Endodermal cell (in vitro differentiated cells): Measurements from ENCODE around the gene NPPA. TPM values are rescaled to one million over a fixed set of nuclear protein-coding genes. Genes with fewer than 3 reads are reported as not detected.

Experiments used
- DNase-seq: peaks from one replicate; pipeline ENCODE4 v3.0.0-alpha.2; 2017
- H3K27ac ChIP-seq: 2 replicates; pipeline ENCODE4 v1.5.1; 2013; ENCODE audit warnings: mild to moderate bottlenecking, low read depth, low read length, moderate library complexity
- H3K27me3 ChIP-seq: 2 replicates; pipeline ENCODE4 v1.6.1; 2013; ENCODE audit warnings: mild to moderate bottlenecking, low read length, moderate library complexity; ENCODE audit not compliant: insufficient read depth, control insufficient read depth, poor library complexity, severe bottlenecking
- H3K36me3 ChIP-seq: 2 replicates; pipeline ENCODE4 v1.7.0; 2013; ENCODE audit warnings: mild to moderate bottlenecking, low read length, moderate library complexity; ENCODE audit not compliant: control insufficient read depth, insufficient read depth
- H3K4me1 ChIP-seq: one replicate; pipeline ENCODE4 v1.7.0; 2013; ENCODE audit warnings: low read length; ENCODE audit not compliant: control insufficient read depth, insufficient read depth
- H3K4me3 ChIP-seq: 2 replicates; pipeline ENCODE4 v1.5.1; 2013; ENCODE audit warnings: mild to moderate bottlenecking, low read length, moderate library complexity
- H3K9ac ChIP-seq: 2 replicates; pipeline ENCODE4 v1.6.1; 2013; ENCODE audit warnings: mild to moderate bottlenecking, low read length, moderate library complexity; ENCODE audit not compliant: poor library complexity, severe bottlenecking; ENCODE audit errors: extremely low read depth
- H3K9me3 ChIP-seq: 2 replicates; pipeline ENCODE4 v1.6.1; 2013; ENCODE audit warnings: mild to moderate bottlenecking, low read length, moderate library complexity; ENCODE audit not compliant: control insufficient read depth
- H3K27ac Mint-ChIP-seq: 2 replicates; pipeline ENCODE4 v1.8.0; 2020; ENCODE audit warnings: mixed read lengths
- H3K27me3 Mint-ChIP-seq: 2 replicates; pipeline ENCODE4 v1.8.0; 2021; ENCODE audit warnings: mild to moderate bottlenecking, mixed read lengths; ENCODE audit not compliant: insufficient read depth
- H3K36me3 Mint-ChIP-seq: 2 replicates; pipeline ENCODE4 v1.8.0; 2020; ENCODE audit warnings: low read depth, mixed read lengths
- H3K4me1 Mint-ChIP-seq: 2 replicates; pipeline ENCODE4 v1.8.0; 2020; ENCODE audit warnings: mixed read lengths
- H3K4me3 Mint-ChIP-seq: 2 replicates; pipeline ENCODE4 v1.8.0; 2020; ENCODE audit warnings: mild to moderate bottlenecking, moderate library complexity, mixed read lengths
- H3K9me3 Mint-ChIP-seq: 2 replicates; pipeline ENCODE4 v1.8.0; 2020; ENCODE audit warnings: mild to moderate bottlenecking, mixed read lengths
- CTCF ChIP-seq: fragments of 200-600 bp; sonication (generic); conservative IDR thresholded peaks from 2 replicates; pipeline ENCODE4 v1.5.0; 2021; ENCODE audit warnings: antibody characterized with exemption, mild to moderate bottlenecking
- WGBS, 2 experiments: methylation state at CpG; one replicate each; pipeline versions ENCODE4 v1.1.5 to v1.1.7; 2013; ENCODE audit warnings: missing lambda C conversion rate in 2 of 2, mixed read lengths in 1 of 2; ENCODE audit not compliant: insufficient coverage in 1 of 2, insufficient read length in 1 of 2; 5-methylcytosine and 5-hydroxymethylcytosine counted together
- total RNA-seq, 2 donors: library from RNA; stranded (reverse); fragmentation: NEBNext Ultra II Directional in 1 of 2; extraction: Animal tissue kit (Norgen Biotek cat#: 25700) in 1 of 2; gene quantifications; 2 replicates in 1 of 2; 3 replicates in 1 of 2; pipeline ENCODE4 v1.2.1, GENCODE V29; 2021

The NPPA gene
- total RNA-seq, 2 donors from 2014 or later, result not detected

DNA sequence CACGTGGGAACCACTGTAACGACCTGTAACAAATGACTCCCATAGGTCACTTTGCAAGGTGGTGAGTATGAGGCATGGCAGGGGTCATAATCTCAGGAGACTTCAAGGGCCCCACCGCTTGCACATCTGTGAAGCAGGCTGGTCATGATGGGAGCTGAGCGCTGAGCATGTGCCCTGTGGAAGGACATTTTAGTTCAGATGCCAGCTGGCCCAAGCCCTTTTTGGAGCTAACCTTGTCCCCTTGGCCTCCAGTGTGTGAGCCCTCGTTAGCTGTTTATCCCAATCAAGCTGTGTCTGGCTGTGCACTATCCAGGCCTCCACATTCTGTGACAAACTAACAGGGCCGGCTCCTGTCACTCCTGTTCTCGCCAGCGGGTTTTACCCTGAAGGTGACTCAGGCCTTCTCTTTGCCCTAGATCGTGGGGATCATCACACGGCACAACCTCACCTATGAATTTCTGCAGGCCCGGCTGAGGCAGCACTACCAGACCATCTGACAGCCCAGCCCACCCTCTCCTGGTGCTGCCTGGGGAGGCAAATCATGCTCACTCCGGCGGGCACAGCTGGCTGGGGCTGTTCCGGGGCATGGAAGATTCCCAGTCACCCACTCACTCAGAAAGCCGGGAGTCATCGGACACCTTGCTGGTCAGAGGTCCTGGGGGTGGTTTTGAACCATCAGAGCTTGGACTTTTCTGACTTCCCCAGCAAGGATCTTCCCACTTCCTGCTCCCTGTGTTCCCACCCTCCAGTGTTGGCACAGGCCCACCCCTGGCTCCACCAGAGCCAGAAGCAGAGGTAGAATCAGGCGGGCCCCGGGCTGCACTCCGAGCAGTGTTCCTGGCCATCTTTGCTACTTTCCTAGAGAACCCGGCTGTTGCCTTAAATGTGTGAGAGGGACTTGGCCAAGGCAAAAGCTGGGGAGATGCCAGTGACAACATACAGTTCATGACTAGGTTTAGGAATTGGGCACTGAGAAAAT lies 7.6 kb downstream of the NPPA start:
- no peak for TF ChIP-seq CTCF
- no peaks in the 10 kb centered on the region for H3K27me3 Mint-ChIP-seq
- Histone ChIP-seq H3K36me3 (peaks cover 73% of the 10 kb centered on the region), H3K9me3 (no peaks in the 10 kb centered on the region), H3K27ac (no peak overlapping the region), H3K9ac (no peak overlapping the region), H3K4me3 (no peak overlapping the region), H3K27me3 (no peaks in the 10 kb centered on the region), H3K4me1 (no peaks in the 10 kb centered on the region)
- no peaks in the 10 kb centered on the region for H3K9me3 Mint-ChIP-seq
- no peaks in the 10 kb centered on the region for H3K4me1 Mint-ChIP-seq
- no peak for DNase-seq
- H3K27ac Mint-ChIP-seq, result no peak overlapping the region
- no peak overlapping the region for H3K4me3 Mint-ChIP-seq
- H3K36me3 Mint-ChIP-seq, result peaks cover 57% of the 10 kb centered on the region
- 95 to 96% methylated on average over 16 to 20 of the region's 20 CpGs for WGBS, 2 experiments

- Mint-ChIP-seq H3K36me3 (peaks cover 63% of the 10 kb centered on the region), H3K4me3 (no peak overlapping the region), H3K9me3 (no peaks in the 10 kb centered on the region), H3K4me1 (no peaks in the 10 kb centered on the region), H3K27me3 (no peaks in the 10 kb centered on the region), H3K27ac (no peak overlapping the region)
- H3K27me3 ChIP-seq, result no peaks in the 10 kb centered on the region
- TF ChIP-seq CTCF, result peak; percentile 99
- no peak overlapping the region for H3K27ac ChIP-seq
- no peaks in the 10 kb centered on the region for H3K4me1 ChIP-seq
- H3K4me3 ChIP-seq, result no peak overlapping the region
- H3K9me3 ChIP-seq, result no peaks in the 10 kb centered on the region
- H3K36me3 ChIP-seq, result peaks cover 74% of the 10 kb centered on the region
- 68 to 74% methylated on average over 25 to 40 of the region's 40 CpGs for WGBS, 2 experiments
- H3K9ac ChIP-seq, result no peak overlapping the region
- peak; percentile 94 for DNase-seq
Measured at GRCh38 chr1:11838349-11839272, 9.0 kb downstream of the NPPA start.

- Mint-ChIP-seq H3K9me3 (no peaks in the 10 kb centered on the region), H3K36me3 (peaks cover 69% of the 10 kb centered on the region), H3K27ac (no peak overlapping the region), H3K4me1 (no peaks in the 10 kb centered on the region), H3K27me3 (no peaks in the 10 kb centered on the region), H3K4me3 (no peak overlapping the region)
- no peak for DNase-seq
- Histone ChIP-seq H3K9ac (no peak overlapping the region), H3K4me1 (no peaks in the 10 kb centered on the region), H3K4me3 (no peak overlapping the region), H3K27ac (no peak overlapping the region), H3K9me3 (no peaks in the 10 kb centered on the region), H3K36me3 (peaks cover 79% of the 10 kb centered on the region), H3K27me3 (no peaks in the 10 kb centered on the region)
- TF ChIP-seq CTCF, result no peak
- WGBS, 2 experiments, result 94 to 95% methylated on average over 9 to 11 of the region's 11 CpGs
Measured at GRCh38 chr1:11837767-11838348, 9.7 kb downstream of the NPPA start.
